Anterior cingulate cortex (tissue), 58 donors: Measurements from ENCODE around the gene ZNF230.

Experiments
- DNase-seq, 58 donors: peaks; one replicate each; lab custom pipeline; 2025; lab: John Stamatoyannopoulos, UW

ZNF230 gene

DNA sequence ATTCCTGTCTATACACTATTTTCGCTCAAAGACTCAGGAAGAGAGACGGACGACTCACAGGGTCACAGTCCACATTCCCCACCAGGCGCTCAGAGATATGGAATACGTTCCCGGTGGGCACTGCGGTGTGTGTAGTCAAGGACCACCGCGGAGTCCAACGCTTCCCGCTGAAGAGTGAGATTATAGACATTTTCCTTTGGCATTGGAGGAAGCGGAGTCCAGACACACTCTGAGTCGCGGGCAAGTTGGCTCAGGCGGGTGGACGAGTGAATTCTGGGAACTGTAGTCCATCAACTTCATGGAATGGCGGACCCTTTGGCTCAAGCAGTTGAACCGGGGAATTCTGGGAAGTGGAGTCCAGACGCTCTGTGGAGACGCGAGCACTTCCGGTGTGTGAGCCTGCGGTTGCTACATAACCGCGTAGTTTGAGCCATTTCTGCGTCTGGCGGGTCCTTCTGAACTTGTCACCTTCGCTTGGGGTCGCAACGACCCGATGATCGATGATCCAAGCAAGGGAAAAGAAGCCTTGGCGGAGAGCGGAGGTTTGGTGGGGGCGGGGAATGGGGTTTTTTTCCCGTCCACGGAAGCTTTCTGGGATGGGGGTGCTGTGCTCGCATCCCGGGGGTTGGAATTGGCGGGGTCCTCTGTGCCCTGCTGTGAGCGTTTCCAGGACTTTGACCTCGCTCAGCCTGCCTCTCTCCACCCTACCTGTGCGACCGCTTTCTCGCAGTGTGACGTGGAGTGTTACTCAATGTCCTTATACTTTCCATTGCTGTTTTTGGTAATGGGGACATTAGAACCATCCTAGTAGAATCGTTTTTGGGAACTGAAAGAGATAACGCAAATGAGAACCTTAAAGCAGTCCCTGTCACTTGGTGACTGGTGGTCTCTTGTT, at the start of gene ZNF230:
ZNF230 (plus strand) TSS at position 392 of the 895 bp plus-strand sequence. CDS start 4,122 bp downstream, outside the sequence.
- peak in 57 of 58 donors; percentile 55 to 96 (median 89) for DNase-seq

DNA sequence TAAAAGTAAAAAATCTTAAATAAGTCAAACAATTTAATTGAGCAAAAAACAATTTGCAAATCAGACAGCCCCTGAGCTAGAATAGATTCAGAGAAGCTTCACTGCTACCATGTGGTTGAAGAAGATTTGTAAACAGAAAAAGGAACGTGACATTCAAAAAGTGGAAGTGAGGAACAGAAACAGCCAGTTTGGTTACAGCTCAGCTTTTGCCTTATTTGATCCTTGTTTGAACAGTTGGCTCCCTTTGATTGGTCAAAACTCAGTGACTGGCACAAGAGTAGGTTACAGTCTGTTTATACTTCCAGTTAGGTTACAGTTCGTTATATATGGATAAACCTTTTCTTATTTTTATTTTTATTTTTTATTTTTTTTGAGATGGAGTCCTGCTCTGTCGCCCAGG, 45.9 kb upstream of the ZNF230 start:
- no peak for DNase-seq

DNA sequence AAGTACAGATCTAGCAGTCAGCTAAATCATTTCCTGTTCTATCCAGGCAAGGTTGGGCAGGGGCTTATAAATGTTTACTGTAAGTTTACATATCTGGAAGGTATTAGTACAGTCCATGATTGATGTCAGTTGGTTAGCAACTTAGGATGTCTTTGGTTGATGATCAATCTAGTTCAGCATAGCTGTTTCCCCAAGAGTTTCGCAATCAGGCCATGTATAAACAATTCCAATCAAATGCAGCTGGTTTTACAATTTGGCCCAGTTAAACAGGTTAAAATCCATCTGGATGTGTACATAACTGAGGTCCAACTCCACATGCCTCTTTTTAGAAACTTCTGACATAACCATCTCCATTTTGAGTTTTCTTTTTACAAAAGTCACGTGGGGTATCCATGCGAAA, 44.9 kb upstream of the ZNF230 start:
- DNase-seq: no peak

DNA sequence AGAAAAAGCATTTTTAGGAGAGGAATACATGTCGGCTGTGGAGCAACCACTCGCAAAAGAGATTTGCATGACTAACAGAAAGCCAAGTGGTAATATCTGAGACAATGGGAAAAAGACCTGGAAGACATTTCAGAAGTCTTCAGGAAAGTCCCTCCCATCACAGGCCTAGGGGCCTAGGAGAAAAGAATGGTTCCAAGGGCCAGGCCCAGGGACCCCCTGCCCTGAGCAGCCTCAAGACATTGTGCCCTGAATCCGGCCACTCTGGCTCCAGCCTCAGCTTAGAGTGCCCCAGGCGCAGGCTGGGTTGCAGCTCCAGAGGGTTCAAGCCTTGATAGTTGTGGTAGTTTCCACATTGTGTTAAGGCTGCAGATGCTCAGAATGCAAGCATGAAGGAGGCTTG, 42.3 kb upstream of the ZNF230 start:
- DNase-seq: no peak

DNA sequence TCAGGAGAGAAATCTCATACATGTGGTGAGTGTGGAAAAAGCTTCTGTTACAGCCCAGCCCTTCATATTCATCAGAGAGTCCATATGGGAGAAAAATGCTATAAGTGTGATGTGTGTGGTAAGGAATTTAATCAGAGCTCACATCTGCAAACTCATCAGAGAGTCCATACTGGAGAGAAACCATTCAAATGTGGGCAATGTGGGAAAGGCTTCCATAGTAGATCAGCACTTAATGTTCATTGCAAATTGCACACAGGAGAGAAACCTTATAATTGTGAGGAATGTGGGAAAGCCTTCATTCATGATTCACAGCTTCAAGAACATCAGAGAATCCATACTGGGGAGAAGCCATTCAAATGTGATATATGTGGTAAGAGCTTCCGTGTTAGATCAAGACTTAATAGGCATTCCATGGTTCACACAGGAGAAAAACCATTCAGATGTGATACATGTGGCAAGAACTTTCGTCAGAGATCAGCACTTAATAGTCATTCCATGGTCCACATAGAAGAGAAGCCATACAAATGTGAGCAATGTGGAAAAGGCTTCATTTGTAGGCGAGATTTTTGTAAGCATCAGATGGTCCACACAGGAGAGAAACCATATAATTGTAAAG, 36.6 kb upstream of the ZNF230 start:
- DNase-seq: no peak

DNA sequence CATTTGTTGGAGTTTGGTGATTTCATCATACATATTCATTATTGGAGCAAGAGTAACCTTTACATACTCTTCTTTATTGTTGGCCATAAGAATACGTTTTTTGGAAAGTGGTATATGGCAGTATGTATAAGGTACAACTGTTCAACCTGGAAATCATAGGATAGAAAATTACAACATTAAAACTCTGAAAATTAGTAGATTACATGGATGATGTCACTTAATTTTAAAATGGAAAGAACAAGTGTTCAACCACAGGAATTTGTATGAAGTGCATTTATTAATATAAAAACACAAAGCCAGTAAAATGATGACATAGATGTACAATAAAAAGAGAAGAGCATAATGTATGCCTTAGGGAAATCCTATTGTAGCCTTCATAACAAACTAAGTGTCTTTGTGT, 26.0 kb upstream of the ZNF230 start:
- DNase-seq: no peak

DNA sequence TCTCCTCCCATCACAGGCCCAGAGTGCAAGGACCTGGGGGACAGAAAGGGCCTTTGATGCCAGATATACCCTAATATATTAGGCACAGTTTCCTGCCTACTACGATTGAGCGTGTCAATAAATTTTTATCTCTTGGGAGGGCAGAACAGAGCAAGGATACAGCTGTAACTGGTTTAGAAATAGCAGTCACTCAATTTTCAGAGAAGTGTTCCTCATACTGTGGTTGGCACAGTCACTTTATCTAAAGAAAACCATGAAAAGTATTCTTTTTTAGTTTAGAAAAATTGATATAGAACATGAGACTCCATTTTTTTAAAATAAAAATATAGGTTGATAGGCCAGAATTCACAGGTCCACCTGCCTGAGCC, 19.2 kb upstream of the ZNF230 start:
- no peak for DNase-seq

DNA sequence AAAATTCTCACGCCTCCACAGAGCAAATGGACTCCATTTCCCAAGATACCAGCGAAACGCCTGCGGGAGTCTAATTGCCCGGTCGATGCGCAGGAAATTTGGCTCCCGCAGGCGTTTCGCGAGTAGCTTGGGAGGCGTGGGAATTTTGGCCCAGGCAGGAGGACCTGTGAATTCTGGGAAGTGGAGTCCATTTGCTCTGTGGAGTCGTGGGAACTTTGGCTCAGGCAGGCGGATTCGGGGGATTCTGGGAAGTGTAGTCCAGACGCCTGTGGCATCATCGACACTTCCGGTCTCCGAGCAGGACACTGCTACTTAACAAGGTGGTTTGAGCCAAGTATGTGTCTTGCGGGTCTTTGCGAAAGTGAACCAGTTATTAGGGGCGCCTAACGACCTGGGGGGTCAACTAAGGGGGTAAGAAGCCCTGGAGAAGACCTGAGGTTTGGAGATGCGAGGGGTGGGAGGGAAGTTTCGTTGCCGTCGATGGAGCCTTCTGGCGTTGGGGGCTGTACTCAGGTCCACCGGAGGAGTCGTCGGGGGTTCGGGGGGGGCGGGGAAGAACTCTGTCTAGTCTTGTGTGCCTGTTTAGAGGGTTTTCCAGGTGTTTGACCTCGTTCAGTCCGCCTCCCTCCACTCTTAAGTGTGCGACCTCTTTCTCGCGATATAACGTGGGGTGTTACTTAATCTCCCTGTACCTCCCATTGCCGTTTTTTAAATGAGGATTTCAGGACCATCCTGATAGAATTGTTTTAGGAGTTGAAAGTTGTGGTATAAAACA, 18.7 kb upstream of the ZNF230 start, which contains the start of gene ZNF155:
ZNF155 (plus strand) TSS at position 277 of the 775 bp plus-strand sequence. CDS start 4,356 bp downstream, outside the sequence.
- peak in 57 of 58 donors; percentile 55 to 98 (median 91) for DNase-seq

DNA sequence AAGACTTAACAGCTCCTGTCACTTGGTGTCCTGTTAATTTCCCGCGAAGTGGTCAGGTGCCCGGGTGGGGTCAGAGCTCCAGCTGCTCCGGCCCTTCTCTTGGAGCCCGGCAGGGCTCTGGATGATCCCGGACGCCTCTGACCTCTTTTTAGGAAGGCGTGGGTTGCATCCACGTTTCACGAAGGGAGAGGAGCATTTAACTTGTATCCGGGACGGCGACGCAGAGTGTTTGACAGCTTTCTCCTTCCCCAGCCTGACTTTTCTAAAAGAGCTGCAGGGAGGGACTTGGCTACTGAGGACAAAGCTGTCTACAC, 18.1 kb upstream of the ZNF230 start:
- peak in 1 of 58 donors; percentile 30 for DNase-seq

DNA sequence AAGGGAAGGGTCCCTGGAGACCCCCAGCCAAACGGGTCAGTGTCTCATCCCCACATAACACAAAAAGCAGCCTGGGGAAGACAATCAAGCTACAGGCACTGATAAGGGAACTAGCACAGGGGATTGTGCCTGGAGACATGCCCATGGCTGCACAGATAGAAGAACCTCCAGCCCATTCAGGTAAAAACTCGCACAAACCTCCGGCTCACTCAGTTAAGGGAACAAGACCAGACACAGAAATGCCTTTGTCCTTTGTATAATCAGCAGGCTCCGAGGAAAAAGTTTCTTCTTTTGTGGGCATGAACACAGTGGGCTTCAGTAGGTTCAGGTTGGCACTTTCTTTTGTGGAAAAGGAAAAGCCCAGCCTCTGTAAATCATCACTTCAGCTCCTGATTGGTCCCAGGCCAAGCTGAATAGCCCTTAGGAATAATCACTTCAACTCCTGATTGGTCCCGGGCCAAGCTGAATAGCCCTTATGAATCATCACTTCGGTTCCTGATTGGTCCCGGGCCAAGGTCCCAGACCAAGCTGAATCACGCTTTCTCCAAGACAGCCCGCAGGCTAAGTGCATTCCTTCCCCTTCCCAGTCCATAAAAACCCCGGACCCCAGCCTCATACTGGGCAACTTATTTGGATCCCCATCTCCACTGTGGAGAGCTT, 5.0 kb upstream of the ZNF230 start:
- DNase-seq: peak in 2 of 58 donors; percentile 0

DNA sequence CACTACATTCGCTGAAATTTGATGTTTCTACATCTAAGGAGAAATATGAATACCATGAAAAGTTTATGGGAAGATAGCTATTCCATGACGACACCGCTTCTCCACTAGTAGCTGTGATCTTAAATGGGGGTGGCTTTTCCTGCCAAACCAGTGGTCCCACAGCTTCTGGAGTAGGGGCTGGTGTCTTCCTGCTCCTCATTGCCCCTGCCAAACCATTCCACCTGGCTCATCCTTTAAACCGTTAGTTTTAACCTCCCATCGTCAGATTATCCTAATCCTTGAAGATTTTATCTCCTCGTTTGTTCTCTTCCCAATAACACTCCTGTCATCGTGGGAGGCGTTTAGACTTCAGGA, 568 bp upstream of the ZNF230 start:
- no peak for DNase-seq

DNA sequence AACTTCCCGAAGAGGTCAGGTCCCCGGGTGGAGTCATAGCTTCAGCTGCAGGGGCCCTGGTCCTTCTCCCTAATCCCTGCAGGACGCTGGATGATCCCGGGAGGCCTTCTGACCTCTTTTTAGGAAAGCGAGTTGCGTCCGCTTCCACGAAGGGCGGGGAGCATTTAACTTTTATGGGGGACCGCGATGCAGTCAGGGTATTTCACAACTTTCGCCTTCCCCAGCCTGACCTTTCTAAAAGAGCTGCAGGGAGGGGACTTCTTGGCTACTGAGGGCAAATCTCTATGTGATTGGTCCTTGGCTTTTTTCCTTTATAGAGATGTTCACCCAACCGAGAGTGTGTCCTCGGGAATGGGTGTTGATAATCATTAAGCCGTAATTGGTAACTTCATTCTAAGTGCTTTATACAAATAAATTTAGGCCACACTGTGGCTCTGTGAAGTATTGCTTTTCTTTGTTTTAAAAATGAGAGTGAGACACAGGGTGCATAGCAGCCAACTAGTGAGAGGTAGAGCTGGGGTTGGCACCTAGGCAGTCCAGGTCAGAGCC, 778 bp downstream of the ZNF230 start:
- peak in 2 of 58 donors; percentile 0 to 1 for DNase-seq

DNA sequence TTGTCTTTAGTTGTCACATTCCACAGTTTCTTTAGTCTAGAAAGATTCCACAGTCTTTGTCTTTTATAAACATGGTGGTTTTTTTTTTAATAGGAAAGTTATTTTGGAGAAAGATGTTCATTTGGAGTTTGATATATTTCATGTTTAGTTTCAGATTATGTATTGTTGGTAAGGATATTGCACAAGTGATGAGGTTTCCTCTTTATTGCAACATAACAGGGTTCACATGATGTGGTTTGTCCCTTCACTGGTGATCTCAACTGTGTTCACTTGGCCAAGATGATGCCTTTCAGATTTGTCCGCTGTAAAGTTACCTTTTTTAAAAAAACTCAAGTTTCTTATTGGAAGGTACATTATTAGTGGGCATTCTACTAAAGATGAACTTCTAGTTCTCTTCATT, 3.2 kb downstream of the ZNF230 start:
- no peak for DNase-seq

DNA sequence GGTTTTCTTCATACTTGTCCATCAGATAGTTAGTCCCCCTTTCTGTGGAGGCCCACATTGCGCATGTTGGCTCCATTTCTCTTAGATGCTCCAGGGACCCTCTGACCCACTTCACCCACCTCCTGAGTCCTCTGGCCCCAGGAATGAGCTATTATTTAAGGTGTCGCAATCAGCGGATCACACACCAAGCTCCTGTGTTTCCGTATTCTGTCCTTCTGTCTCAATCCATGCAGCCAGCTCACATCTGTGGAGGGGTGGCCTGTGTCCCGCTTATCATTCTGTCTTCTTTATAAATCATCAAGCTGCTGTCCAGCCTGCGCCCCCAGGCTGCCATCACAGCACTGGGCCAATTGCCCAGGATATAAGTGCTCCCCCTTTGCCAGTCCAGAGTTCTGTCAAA, 4.7 kb downstream of the ZNF230 start:
- DNase-seq: no peak

DNA sequence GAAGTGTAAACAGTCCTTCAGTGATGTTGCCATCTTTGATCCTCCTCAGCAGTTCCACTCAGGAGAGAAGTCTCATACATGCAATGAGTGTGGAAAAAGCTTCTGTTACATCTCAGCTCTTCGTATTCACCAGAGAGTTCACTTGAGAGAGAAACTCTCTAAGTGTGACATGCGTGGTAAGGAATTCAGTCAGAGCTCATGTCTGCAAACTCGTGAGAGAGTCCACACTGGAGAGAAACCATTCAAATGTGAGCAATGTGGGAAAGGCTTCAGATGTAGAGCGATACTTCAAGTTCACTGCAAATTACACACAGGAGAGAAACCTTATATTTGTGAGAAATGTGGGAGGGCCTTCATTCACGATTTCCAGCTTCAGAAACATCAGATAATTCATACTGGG, 7.7 kb downstream of the ZNF230 start:
- DNase-seq: no peak

DNA sequence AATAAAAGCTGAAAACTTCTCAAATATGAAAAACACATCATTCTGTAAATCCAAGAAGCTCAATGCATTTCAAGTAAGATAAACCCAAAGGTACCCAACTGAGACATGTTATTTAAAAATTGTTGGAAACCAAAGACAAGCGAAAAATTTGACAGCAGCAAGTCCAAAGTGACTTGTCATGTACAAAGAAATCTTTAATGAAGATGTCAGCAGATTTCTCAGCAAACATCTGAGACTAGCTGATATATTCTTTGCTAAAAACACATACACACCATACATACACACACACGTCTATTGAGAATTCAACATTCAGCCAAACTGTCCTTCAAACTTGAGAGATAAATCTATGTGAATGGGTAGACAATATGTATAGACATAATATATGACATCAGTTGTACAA, 16.7 kb downstream of the ZNF230 start:
- DNase-seq: no peak

DNA sequence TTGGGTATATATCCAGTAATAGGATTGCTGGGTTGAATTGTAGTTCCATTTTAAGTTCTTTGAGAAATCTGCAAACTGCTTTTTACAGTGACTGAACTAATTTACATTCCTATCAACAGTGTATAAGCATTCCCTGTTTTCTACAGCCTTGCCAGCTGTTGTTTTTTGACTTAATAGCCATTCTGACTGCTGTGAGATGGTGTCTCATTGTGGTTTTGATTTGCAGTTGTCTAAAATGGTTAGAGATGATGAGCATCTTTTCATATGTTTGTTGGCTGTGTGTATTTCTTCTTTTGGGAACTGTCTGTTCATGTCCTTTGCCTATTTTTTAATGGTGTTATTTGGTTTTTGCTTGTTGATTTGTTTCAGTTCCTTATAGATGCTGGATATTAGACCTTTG, 18.5 kb downstream of the ZNF230 start:
- DNase-seq: no peak

DNA sequence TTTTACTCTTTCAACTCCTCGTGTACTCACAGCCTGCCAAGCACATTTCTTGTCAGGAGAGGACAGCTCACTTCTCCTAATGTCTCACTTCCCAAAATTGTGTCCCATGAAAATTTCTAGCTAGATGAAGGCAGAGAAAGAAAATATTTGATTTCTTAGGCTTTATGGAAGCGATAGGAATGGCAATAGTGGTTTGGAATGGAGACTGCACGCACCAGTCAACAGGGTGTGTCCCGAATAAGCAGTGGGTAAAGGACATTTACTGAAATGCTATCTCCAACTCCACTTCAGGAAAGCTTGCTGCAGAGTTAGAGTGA, 22.1 kb downstream of the ZNF230 start:
- DNase-seq: no peak

DNA sequence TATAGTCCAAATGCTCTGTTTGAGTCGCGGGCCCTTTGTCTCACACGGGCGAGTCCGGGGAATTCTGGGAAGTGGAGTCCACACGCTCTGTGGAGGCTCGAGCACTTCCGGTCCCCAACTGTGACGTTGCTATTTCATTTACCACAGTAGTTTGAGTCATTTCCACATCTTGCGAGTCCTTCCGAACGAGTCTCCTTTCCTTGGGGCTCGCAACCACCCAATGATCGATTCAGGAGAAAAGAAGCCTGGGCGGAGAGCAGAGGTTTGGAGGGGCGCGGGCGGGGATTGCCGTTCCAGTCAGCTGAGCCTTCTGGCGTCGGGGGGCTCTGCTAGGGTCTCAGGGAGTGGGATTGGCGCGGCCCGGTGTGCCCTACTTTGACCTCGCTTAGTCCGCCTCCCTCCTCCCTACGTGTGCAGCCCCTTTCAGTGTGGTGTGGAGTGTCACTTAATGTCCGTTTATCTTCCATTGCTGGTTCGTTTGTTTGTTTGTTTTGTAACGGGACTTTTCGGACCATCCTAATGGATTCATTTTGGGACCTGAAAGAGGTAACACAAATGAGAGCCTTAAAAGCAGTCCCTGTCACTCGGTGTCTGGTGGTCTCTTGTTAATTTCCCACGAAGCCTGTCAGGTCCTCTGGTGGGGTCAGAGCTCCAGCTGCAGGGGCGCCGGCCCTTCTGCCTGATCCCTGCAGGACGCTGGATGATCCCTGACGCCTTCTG, 22.6 kb downstream of the ZNF230 start, which contains the start of gene ZNF222:
ZNF222 (plus strand) TSS at position 163 of the 720 bp plus-strand sequence; CDS start at position 221, 58 bp downstream.
- DNase-seq: peak in 55 of 58 donors; percentile 32 to 90 (median 75)

DNA sequence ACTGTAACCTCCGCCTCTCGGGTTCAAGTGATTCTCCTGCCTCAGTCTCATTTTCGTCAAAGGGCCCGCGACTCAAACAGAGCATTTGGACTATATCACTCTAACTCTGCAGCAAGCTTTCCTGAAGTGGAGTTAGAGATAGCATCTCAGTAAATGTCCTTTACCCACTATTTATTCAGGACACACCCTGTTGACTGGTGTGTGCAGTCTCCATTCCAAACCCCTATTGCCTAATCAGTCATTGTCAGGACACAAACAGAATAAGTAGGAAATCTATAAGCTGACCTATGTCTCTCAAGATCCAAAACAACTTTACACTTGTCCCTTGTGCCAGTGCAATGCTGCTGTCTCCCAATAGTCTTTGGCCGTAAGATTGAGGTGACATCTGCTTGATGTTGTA, 23.9 kb downstream of the ZNF230 start:
- DNase-seq: no peak
